DND-41 (cell line): ENCODE data around the gene TAB2.

Source experiments
- ATAC-seq: fragments of 200-7000 bp; cut with Tn5 transposase; 3 replicates; pipeline ENCODE4 v1.9.1; 2021; ENCODE audit warnings: low read depth; ENCODE audit not compliant: insufficient read depth
- DNase-seq: peaks from one replicate; pipeline ENCODE4 v3.0.0-alpha.2; 2020
- H2AFZ ChIP-seq: 2 replicates; pipeline ENCODE4 v1.6.0; 2012; ENCODE audit warnings: low read depth, low read length
- H3K27ac ChIP-seq: 2 replicates; pipeline ENCODE4 v1.5.1; 2012; ENCODE audit warnings: low read length, inconsistent platforms
- H3K27me3 ChIP-seq: fragments of 200-600 bp; sonication (generic); 2 replicates; pipeline ENCODE4 v1.6.0; 2012; ENCODE audit warnings: low read length, mild to moderate bottlenecking, inconsistent platforms; ENCODE audit not compliant: insufficient read depth, poor library complexity
- H3K36me3 ChIP-seq: 2 replicates; pipeline ENCODE4 v1.5.1; 2012; ENCODE audit warnings: low read length, inconsistent platforms; ENCODE audit not compliant: insufficient read depth
- H3K4me1 ChIP-seq: 2 replicates; pipeline ENCODE4 v1.5.1; 2012; ENCODE audit warnings: mild to moderate bottlenecking, low read length; ENCODE audit not compliant: insufficient read depth
- H3K4me2 ChIP-seq: 2 replicates; pipeline ENCODE4 v1.6.0; 2012; ENCODE audit warnings: mild to moderate bottlenecking, moderate library complexity, low read length, inconsistent platforms; ENCODE audit not compliant: insufficient read depth
- H3K4me3 ChIP-seq, 2 experiments: fragments of 200-600 bp in 1 of 2; shearing (Covaris generic) in 1 of 2; 2 replicates each; pipeline ENCODE4 v1.5.1; 2012 to 2016; ENCODE audit warnings: inconsistent platforms in 2 of 2, low read length in 2 of 2, mild to moderate bottlenecking in 2 of 2, low read depth in 1 of 2, moderate library complexity in 1 of 2
- H3K79me2 ChIP-seq: 2 replicates; pipeline ENCODE4 v1.6.0; 2012; ENCODE audit warnings: low read length, inconsistent platforms; ENCODE audit not compliant: insufficient read depth
- H3K9ac ChIP-seq: 2 replicates; pipeline ENCODE4 v1.6.0; 2012; ENCODE audit warnings: low read depth, mild to moderate bottlenecking, inconsistent platforms, low read length, moderate library complexity
- H3K9me3 ChIP-seq: 2 replicates; pipeline ENCODE4 v1.5.1; 2012; ENCODE audit warnings: low read length, moderate library complexity, mild to moderate bottlenecking, inconsistent platforms; ENCODE audit not compliant: insufficient read depth, severe bottlenecking
- H4K20me1 ChIP-seq: 2 replicates; pipeline ENCODE4 v1.6.0; 2012; ENCODE audit warnings: low read length; ENCODE audit not compliant: insufficient read depth
- CTCF ChIP-seq: IDR thresholded peaks from 2 replicates; pipeline ENCODE4 v1.5.1; 2012; ENCODE audit warnings: borderline replicate concordance, low read length, moderate library complexity, mild to moderate bottlenecking; ENCODE audit not compliant: poor library complexity, severe bottlenecking; ENCODE audit errors: extremely low read depth
- EZH2 ChIP-seq: IDR thresholded peaks from 3 replicates; pipeline ENCODE4 v1.6.1; 2012; ENCODE audit warnings: borderline replicate concordance, low read depth, mild to moderate bottlenecking, moderate library complexity, low read length, inconsistent platforms; ENCODE audit not compliant: severe bottlenecking

Gene TAB2

GRCh38 chr6:149270616-149271015 lies 46.9 kb upstream of the TAB2 start:
- Histone ChIP-seq H3K4me1 (peaks cover under 1% of the 10 kb centered on the region), H3K9me3 (peaks cover 4% of the 10 kb centered on the region), H2AFZ (no peak overlapping the region), H3K4me2 (no peak overlapping the region), H3K4me3 (no peak overlapping the region), H3K36me3 (no peaks in the 10 kb centered on the region), H3K27me3 (no peaks in the 10 kb centered on the region), H3K27ac (no peak overlapping the region), H4K20me1 (no peaks in the 10 kb centered on the region), H3K79me2 (no peaks in the 10 kb centered on the region), H3K9ac (no peak overlapping the region)
- ATAC-seq (no peak), DNase-seq (no peak)
- TF ChIP-seq EZH2 (no peak), CTCF (no peak)

GRCh38 chr6:149271348-149272340 lies 45.9 kb upstream of the TAB2 start:
- no peak overlapping the region for H3K27ac ChIP-seq
- no peak overlapping the region for H3K4me3 ChIP-seq
- TF ChIP-seq EZH2 (no peak), CTCF (no peak)
- no peak overlapping the region for H3K4me2 ChIP-seq
- DNase-seq (no peak), ATAC-seq (no peak)
- no peaks in the 10 kb centered on the region for H3K27me3 ChIP-seq
- peaks cover 4% of the 10 kb centered on the region for H3K9me3 ChIP-seq
- no peaks in the 10 kb centered on the region for H3K36me3 ChIP-seq
- no peaks in the 10 kb centered on the region for H3K79me2 ChIP-seq
- no peaks in the 10 kb centered on the region; the same call in 1 of the 2 replicates for H3K4me1 ChIP-seq
- no peaks in the 10 kb centered on the region for H4K20me1 ChIP-seq
- no peak overlapping the region for H3K9ac ChIP-seq
- H2AFZ ChIP-seq, result no peak overlapping the region

GRCh38 chr6:149273318-149273717 lies 44.2 kb upstream of the TAB2 start:
- Histone ChIP-seq H3K9me3 (peaks cover 4% of the 10 kb centered on the region), H3K4me1 (no peaks in the 10 kb centered on the region; the same call in 1 of the 2 replicates), H3K4me3 (no peak overlapping the region), H3K4me2 (no peak overlapping the region), H3K36me3 (no peaks in the 10 kb centered on the region), H4K20me1 (no peaks in the 10 kb centered on the region), H3K27me3 (no peaks in the 10 kb centered on the region), H2AFZ (no peak overlapping the region), H3K79me2 (no peaks in the 10 kb centered on the region), H3K9ac (no peak overlapping the region), H3K27ac (no peak overlapping the region)
- no peak for ATAC-seq
- TF ChIP-seq CTCF (no peak), EZH2 (no peak)
- DNase-seq, result no peak
